ENCODE measurements around the gene GUCA1A.

Gene GUCA1A

GRCh38 chr6:42158631-42159030 lies 14.5 kb upstream of the GUCA1A start:
- no peak for DNase-seq (ENCODE audit: extremely low spot score)
- ChIA-PET POLR2A (no interaction called here), CTCF (interaction anchor here (0.6 kb wide), 1 partner anchor 62 kb away, joined by 3 read pairs; no protein-coding TSS in a partner anchor)
- no peak for TF ChIP-seq FOXA1 (IDR thresholded peaks at IDR 0.05)
- TF ChIP-seq LEF1 (IDR thresholded peaks at IDR 0.05; ENCODE audit: borderline replicate concordance), result no peak
- TF ChIP-seq FOXM1 (IDR thresholded peaks at IDR 0.05; ENCODE audit: borderline replicate concordance), result no peak
- no peak for TF ChIP-seq PKNOX1 (IDR thresholded peaks at IDR 0.05)
- TF ChIP-seq HDGF (IDR thresholded peaks at IDR 0.05; ENCODE audit: borderline replicate concordance), result no peak
- no peak for TF ChIP-seq NFRKB (IDR thresholded peaks at IDR 0.05)
- no peak for TF ChIP-seq SUZ12 (IDR thresholded peaks at IDR 0.05)
- TF ChIP-seq TARDBP (IDR thresholded peaks at IDR 0.05), result no peak
- no peak for TF ChIP-seq SP1 (IDR thresholded peaks at IDR 0.05)
- TF ChIP-seq BHLHE40 (IDR thresholded peaks at IDR 0.05; ENCODE audit: borderline replicate concordance), result no peak
- no peak for TF ChIP-seq FOXK2 (IDR thresholded peaks at IDR 0.05)

GRCh38 chr6:42159431-42160024 lies 13.6 kb upstream of the GUCA1A start:
- no peak for DNase-seq (ENCODE audit: extremely low spot score)
- no peak for TF ChIP-seq HDGF (IDR thresholded peaks at IDR 0.05; ENCODE audit: borderline replicate concordance)
- TF ChIP-seq FOXM1 (IDR thresholded peaks at IDR 0.05; ENCODE audit: borderline replicate concordance), result no peak
- ChIA-PET POLR2A (no interaction called here), CTCF (no interaction called here)

- TF ChIP-seq SP1 (IDR thresholded peaks at IDR 0.05) (no peak), PKNOX1 (IDR thresholded peaks at IDR 0.05) (no peak)
- ChIA-PET POLR2A (no interaction called here), CTCF (no interaction called here)
- DNase-seq (ENCODE audit: extremely low spot score), result no peak
These were observed 10.8 kb upstream of the GUCA1A start for GRCh38 chr6:42162384-42162783.

GRCh38 chr6:42162812-42163211 lies 10.4 kb upstream of the GUCA1A start:
- ChIA-PET POLR2A (no interaction called here), CTCF (no interaction called here)
- DNase-seq (ENCODE audit: extremely low spot score), result no peak
- TF ChIP-seq SUZ12 (IDR thresholded peaks at IDR 0.05), result no peak
- TF ChIP-seq FOXK2 (IDR thresholded peaks at IDR 0.05), result no peak
- TF ChIP-seq ZNF384 (IDR thresholded peaks at IDR 0.05), result no peak
- TF ChIP-seq ARNT (IDR thresholded peaks at IDR 0.05), result no peak
- no peak for TF ChIP-seq BHLHE40 (IDR thresholded peaks at IDR 0.05; ENCODE audit: borderline replicate concordance)
- no peak for TF ChIP-seq CTBP1 (IDR thresholded peaks at IDR 0.05; ENCODE audit: borderline replicate concordance)
- TF ChIP-seq ELF4 (IDR thresholded peaks at IDR 0.05), result no peak
- no peak for TF ChIP-seq TARDBP (IDR thresholded peaks at IDR 0.05)
- no peak for TF ChIP-seq PKNOX1 (IDR thresholded peaks at IDR 0.05)
- TF ChIP-seq LEF1 (IDR thresholded peaks at IDR 0.05; ENCODE audit: borderline replicate concordance), result no peak
- no peak for TF ChIP-seq HDGF (IDR thresholded peaks at IDR 0.05; ENCODE audit: borderline replicate concordance)
- TF ChIP-seq FOXM1 (IDR thresholded peaks at IDR 0.05; ENCODE audit: borderline replicate concordance), result no peak
- TF ChIP-seq NFRKB (IDR thresholded peaks at IDR 0.05), result no peak
- TF ChIP-seq SP1 (IDR thresholded peaks at IDR 0.05), result no peak

GRCh38 chr6:42163981-42164380 lies 9.2 kb upstream of the GUCA1A start:
- TF ChIP-seq L3MBTL2 (conservative IDR thresholded peaks at IDR 0.05) (no peak), FOXA1 (IDR thresholded peaks at IDR 0.05) (no peak), SP1 (IDR thresholded peaks at IDR 0.05) (no peak)
- POLR2A ChIA-PET, result interaction anchor here (0.7 to 1.5 kb wide), 3 partner anchors 8 to 29 kb away, joined by 3 to 5 read pairs (median 4); no protein-coding TSS in a partner anchor
- no peak for DNase-seq (ENCODE audit: extremely low spot score)
- CTCF ChIA-PET, result interaction anchor here (1.2 kb wide), 1 partner anchor 72 kb away, joined by 11 read pairs; no protein-coding TSS in a partner anchor

- TF ChIP-seq CTBP1 (IDR thresholded peaks at IDR 0.05; ENCODE audit: borderline replicate concordance) (no peak), ELF4 (IDR thresholded peaks at IDR 0.05) (no peak), HDGF (IDR thresholded peaks at IDR 0.05; ENCODE audit: borderline replicate concordance) (no peak), FOXA1 (IDR thresholded peaks at IDR 0.05) (no peak), TARDBP (IDR thresholded peaks at IDR 0.05) (no peak), SP1 (IDR thresholded peaks at IDR 0.05) (no peak), ZNF384 (IDR thresholded peaks at IDR 0.05) (no peak), FOXK2 (IDR thresholded peaks at IDR 0.05) (no peak), ARNT (IDR thresholded peaks at IDR 0.05) (no peak), NFRKB (IDR thresholded peaks at IDR 0.05) (no peak), SUZ12 (IDR thresholded peaks at IDR 0.05) (no peak), LEF1 (IDR thresholded peaks at IDR 0.05; ENCODE audit: borderline replicate concordance) (no peak)
- ChIA-PET CTCF (no interaction called here), POLR2A (interaction anchor here (1.5 kb wide), 1 partner anchor 9 kb away, joined by 3 read pairs; no protein-coding TSS in a partner anchor)
- DNase-seq (ENCODE audit: extremely low spot score), result no peak
These were observed 8.1 kb upstream of the GUCA1A start for GRCh38 chr6:42165016-42165415.

GRCh38 chr6:42166444-42167141 lies 6.6 kb upstream of the GUCA1A start:
- ChIA-PET POLR2A (no interaction called here), CTCF (no interaction called here)
- TF ChIP-seq PKNOX1 (IDR thresholded peaks at IDR 0.05) (no peak), L3MBTL2 (conservative IDR thresholded peaks at IDR 0.05) (no peak), FOXK2 (IDR thresholded peaks at IDR 0.05) (no peak), SP1 (IDR thresholded peaks at IDR 0.05) (no peak)
- peak; percentile 83 for DNase-seq (ENCODE audit: extremely low spot score)

All from HEK293T (cell line).